Fibroblast of lung (primary cell): ENCODE data around the gene XRN2. TPM values are rescaled to one million over a fixed set of nuclear protein-coding genes. Genes with fewer than 3 reads are reported as not detected.

ENCODE experiments used
- DNase-seq, 2 donors: peaks; one replicate each; pipeline versions ENCODE4 v3.0.0 to v3.0.0-alpha.2; 2010; ENCODE audit warnings: low read depth in 2 of 2
- H2AFZ ChIP-seq: 2 replicates; pipeline ENCODE4 v1.5.1; 2012; ENCODE audit warnings: low read length, control low read depth, inconsistent platforms
- H3K27ac ChIP-seq: 2 replicates; pipeline ENCODE4 v1.5.1; 2011; ENCODE audit warnings: low read length, control low read depth; ENCODE audit not compliant: insufficient read depth
- H3K27me3 ChIP-seq: 2 replicates; pipeline ENCODE4 v1.5.1; 2011; ENCODE audit warnings: mild to moderate bottlenecking, low read length; ENCODE audit not compliant: control insufficient read depth, insufficient read depth
- H3K36me3 ChIP-seq: 2 replicates; pipeline ENCODE4 v1.5.1; 2011; ENCODE audit warnings: low read length; ENCODE audit not compliant: control insufficient read depth, insufficient read depth
- H3K4me1 ChIP-seq: 2 replicates; pipeline ENCODE4 v1.5.1; 2011; ENCODE audit warnings: low read length; ENCODE audit not compliant: control insufficient read depth, insufficient read depth; ENCODE audit errors: extremely low read depth
- H3K4me2 ChIP-seq: 2 replicates; pipeline ENCODE4 v1.5.1; 2011; ENCODE audit warnings: low read length, control low read depth; ENCODE audit not compliant: insufficient read depth; ENCODE audit errors: extremely low read depth
- H3K4me3 ChIP-seq, 4 experiments: fragments of 200-600 bp in 1 of 4; sonication (generic) in 1 of 4; replicated peaks in 1 of 4; 2 replicates each; pipeline ENCODE4 v1.5.1; 2011 to 2016; ENCODE audit warnings: low read length in 4 of 4, low read depth in 3 of 4, mild to moderate bottlenecking in 3 of 4, control low read depth in 2 of 4, inconsistent platforms in 1 of 4, mixed read lengths in 1 of 4; ENCODE audit not compliant: insufficient read depth in 1 of 4; ENCODE audit errors: control extremely low read depth in 1 of 4
- H3K79me2 ChIP-seq: 2 replicates; pipeline ENCODE4 v1.5.1; 2012; ENCODE audit warnings: mild to moderate bottlenecking, low read length, inconsistent platforms; ENCODE audit not compliant: control insufficient read depth, insufficient read depth
- H3K9ac ChIP-seq: 2 replicates; pipeline ENCODE4 v1.5.1; 2011; ENCODE audit warnings: mild to moderate bottlenecking, low read length, control low read depth; ENCODE audit not compliant: insufficient read depth
- H3K9me3 ChIP-seq: 2 replicates; pipeline ENCODE4 v1.5.1; 2012; ENCODE audit warnings: low read depth, low read length; ENCODE audit not compliant: control insufficient read depth, insufficient read depth
- H4K20me1 ChIP-seq: 2 replicates; pipeline ENCODE4 v1.5.1; 2011; ENCODE audit warnings: low read length; ENCODE audit not compliant: control insufficient read depth, insufficient read depth; ENCODE audit errors: extremely low read depth
- CTCF ChIP-seq, 2 donors: IDR thresholded peaks in 1 of 2; conservative IDR thresholded peaks in 1 of 2; 1 replicate in 1 of 2; 2 replicates in 1 of 2; pipeline ENCODE4 v1.5.1; 2011 to 2012; ENCODE audit warnings: low read length in 2 of 2, control low read depth in 1 of 2, inconsistent platforms in 1 of 2, low read depth in 1 of 2, mild to moderate bottlenecking in 1 of 2
- EZH2 ChIP-seq: IDR thresholded peaks from 2 replicates; pipeline ENCODE4 v1.5.1; 2012; ENCODE audit warnings: low read length, control low read depth, mild to moderate bottlenecking; ENCODE audit errors: missing control alignments
- polyA plus RNA-seq, 2 donors: library from polyadenylated mRNA; depleted of rRNA in 1 of 2; stranded (reverse) in 1 of 2; unstranded in 1 of 2; fragments of >200 nt; gene quantifications; 2 replicates each; pipeline ENCODE4 v1.2.1, GENCODE V29; 2011 to 2012; ENCODE audit warnings: missing spikeins in 1 of 2
- total RNA-seq: library from RNA; depleted of rRNA; stranded (reverse); fragments of >200 nt; gene quantifications from 2 replicates; pipeline ENCODE4 v1.2.1, GENCODE V29; 2014

Gene XRN2
- total and polyA plus RNA-seq, 2 donors (not counting 1 experiment from before 2014, with no cell fraction given) = 99.3 to 99.6 TPM

GRCh38 chr20:21384308-21384892 lies 81.3 kb downstream of the XRN2 start:
- no peak overlapping the region for H3K4me3 ChIP-seq
- no peaks in the 10 kb centered on the region for H3K4me1 ChIP-seq
- H3K9ac ChIP-seq = no peak overlapping the region

GRCh38 chr20:21386111-21386510 lies 83.0 kb downstream of the XRN2 start:
- Histone ChIP-seq H3K4me3 (no peak overlapping the region), H3K4me1 (no peaks in the 10 kb centered on the region), H4K20me1 (no peaks in the 10 kb centered on the region), H3K9me3 (no peaks in the 10 kb centered on the region), H3K36me3 (peaks cover 2% of the 10 kb centered on the region), H3K9ac (no peak overlapping the region), H3K4me2 (no peak overlapping the region), H2AFZ (no peak overlapping the region), H3K27ac (no peak overlapping the region), H3K27me3 (no peaks in the 10 kb centered on the region), H3K79me2 (no peaks in the 10 kb centered on the region)
- DNase-seq = no peak
- TF ChIP-seq CTCF (conservative IDR thresholded peaks at IDR 0.05 in 1 of 2, IDR thresholded peaks at IDR 0.05 in 1 of 2; ENCODE audit: low read depth in 1 of 2, low read length in 2 of 2) (no peak), EZH2 (no peak)

More at GRCh38 chr20:21384308-21384892, 81.3 kb downstream of the XRN2 start:
- H3K9me3 ChIP-seq = no peaks in the 10 kb centered on the region
- no peak overlapping the region for H3K4me2 ChIP-seq
- no peak for DNase-seq
- no peaks in the 10 kb centered on the region for H3K79me2 ChIP-seq
- H3K27me3 ChIP-seq = no peaks in the 10 kb centered on the region
- H3K36me3 ChIP-seq = peaks cover 2% of the 10 kb centered on the region
- H3K27ac ChIP-seq = no peak overlapping the region
- no peak overlapping the region for H2AFZ ChIP-seq
- TF ChIP-seq CTCF (conservative IDR thresholded peaks at IDR 0.05 in 1 of 2, IDR thresholded peaks at IDR 0.05 in 1 of 2; ENCODE audit: low read depth in 1 of 2, low read length in 2 of 2) (no peak), EZH2 (no peak)
- H4K20me1 ChIP-seq = no peaks in the 10 kb centered on the region

- Histone ChIP-seq H3K27me3 (peaks cover 8% of the 10 kb centered on the region), H3K9ac (no peak overlapping the region), H3K4me3 (no peak overlapping the region), H3K27ac (no peak overlapping the region), H3K9me3 (no peaks in the 10 kb centered on the region), H4K20me1 (no peaks in the 10 kb centered on the region), H3K36me3 (peaks cover 2% of the 10 kb centered on the region), H3K79me2 (no peaks in the 10 kb centered on the region), H3K4me1 (no peaks in the 10 kb centered on the region), H3K4me2 (no peak overlapping the region), H2AFZ (no peak overlapping the region)
- DNase-seq = peak in 1 of 2 donors; percentile 30
- TF ChIP-seq CTCF (conservative IDR thresholded peaks at IDR 0.05 in 1 of 2, IDR thresholded peaks at IDR 0.05 in 1 of 2; ENCODE audit: low read depth in 1 of 2, low read length in 2 of 2) = no peak
- no peak for TF ChIP-seq EZH2
Observed at GRCh38 chr20:21387528-21387927, 84.4 kb downstream of the XRN2 start.
